ENCODE measurements around the gene CAMSAP3.
"Not testable (repeated sequence)": the region's sequence is repeated elsewhere in the genome, so short reads cannot be mapped to it uniquely, and the experiment has no call there.

The CAMSAP3 gene

DNA sequence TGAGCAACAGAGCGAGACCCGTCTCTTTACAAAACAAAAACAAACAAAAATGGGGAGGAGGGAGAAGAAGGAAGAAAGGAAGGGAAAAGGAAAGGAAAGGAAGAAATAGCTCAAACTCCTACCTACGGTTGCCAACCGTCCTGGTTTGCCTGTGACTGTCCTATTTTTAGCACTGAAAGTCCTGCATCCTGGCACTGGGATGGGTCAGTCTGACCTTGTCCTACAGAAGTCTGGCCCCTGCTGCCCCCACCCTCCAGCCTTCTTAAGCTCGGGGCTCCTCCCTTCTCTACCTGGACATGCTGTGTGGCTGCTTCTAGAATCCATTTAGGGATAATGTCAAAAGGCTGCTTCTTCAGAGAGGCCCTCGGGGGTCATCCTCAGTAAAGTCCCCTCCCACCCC lies 40.0 kb downstream of the CAMSAP3 start:
- no peak for DNase-seq

DNA sequence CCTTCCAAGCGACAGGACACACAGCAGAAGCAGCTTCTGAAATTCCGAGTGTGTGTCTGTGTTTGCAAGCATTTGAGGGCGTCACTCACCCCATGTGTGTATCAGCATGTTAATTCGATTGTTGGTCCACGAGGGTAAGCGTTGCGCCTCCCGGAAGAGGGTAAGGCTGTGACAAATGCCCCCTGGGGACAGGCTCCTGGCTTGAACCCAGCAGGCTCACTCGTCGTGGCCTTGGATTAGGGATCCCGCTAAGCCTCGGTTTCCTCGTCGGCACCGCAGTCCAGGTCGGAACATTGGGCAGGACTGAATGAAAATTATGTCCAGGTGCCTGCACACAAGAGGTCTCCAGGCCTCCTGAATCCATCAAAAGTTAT lies 40.6 kb downstream of the CAMSAP3 start:
- no peak for DNase-seq

DNA sequence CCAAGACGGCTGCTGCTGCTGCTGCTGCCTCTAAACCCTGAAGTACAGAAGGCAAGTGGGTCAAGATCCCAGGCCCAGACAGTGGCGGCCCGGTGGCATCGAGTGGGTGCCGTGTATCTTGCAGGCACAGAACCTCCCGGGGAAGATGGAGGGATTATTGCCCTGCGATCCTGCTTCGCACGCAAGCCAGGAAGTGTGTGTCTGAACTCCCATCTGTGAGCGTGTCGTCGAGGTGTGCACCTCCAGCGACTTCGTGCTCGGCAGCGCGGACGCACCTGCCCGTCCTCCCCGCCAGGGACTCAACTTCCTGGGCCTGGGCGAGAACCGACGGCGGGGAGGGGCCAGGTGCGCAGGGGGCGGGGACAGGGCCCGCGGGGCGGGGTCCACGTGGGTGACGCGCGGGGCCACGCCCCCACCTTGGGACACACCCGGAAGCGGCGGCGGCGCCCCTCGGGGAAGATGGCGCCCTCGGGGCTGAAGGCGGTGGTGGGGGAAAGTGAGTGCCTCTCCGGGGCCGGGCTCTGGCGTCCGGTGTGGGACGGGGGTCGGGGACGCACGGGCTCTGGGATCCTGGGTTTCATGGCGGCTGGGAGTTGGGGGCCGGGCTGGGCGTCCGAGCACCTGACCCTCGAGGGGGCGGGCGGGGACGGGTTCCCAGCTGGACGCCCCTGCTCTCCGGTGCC lies 41.2 kb downstream of the CAMSAP3 start, which contains the start of gene STXBP2:
TSS of gene STXBP2 (plus strand) at position 420 of the 683 bp plus-strand sequence. CDS start at position 460, 40 bp downstream.
- peak; percentile 79 for DNase-seq

- no peak for DNase-seq
Measured at GRCh38 chr19:7637374-7638256, 42.0 kb downstream of the CAMSAP3 start.

DNA sequence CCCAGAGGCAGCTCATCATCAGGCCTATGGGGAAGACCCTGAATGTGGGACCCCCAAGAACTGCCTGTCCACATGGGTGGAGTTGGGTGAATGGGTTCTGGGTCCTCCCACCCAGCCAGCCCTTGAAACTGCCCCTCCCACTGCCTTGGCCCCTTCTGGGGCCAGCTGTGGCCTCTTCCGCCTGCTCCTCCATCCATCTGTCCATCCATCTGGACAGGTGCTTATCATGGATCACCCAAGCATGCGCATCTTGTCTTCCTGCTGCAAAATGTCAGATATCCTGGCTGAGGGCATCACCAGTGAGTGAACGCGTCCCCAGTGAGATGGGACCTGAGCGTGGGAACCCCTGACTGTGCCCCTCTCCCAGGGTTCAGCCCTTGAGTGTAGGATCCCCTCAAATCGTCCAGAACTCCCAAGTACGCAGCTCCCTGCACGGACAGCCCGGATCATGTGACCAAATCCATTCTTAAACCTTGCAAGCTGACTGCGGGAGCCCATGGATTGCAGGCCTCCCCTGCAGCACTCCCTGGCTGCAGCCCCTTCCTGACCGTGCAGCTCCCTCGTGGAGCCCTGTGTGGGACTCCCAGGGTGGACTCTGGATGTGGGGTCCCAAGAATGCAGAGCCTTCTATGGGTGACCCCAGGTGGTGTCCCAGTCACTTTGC lies 43.3 kb downstream of the CAMSAP3 start:
- DNase-seq: no peak

- DNase-seq: no peak
Measured at GRCh38 chr19:7639863-7640348, 44.2 kb downstream of the CAMSAP3 start.

- no peak for DNase-seq
Measured at GRCh38 chr19:7640803-7641202, 45.1 kb downstream of the CAMSAP3 start.

GRCh38 chr19:7641290-7642276 lies 45.9 kb downstream of the CAMSAP3 start:
- DNase-seq: no peak

GRCh38 chr19:7642295-7643030 lies 46.8 kb downstream of the CAMSAP3 start:
- DNase-seq: no peak

DNA sequence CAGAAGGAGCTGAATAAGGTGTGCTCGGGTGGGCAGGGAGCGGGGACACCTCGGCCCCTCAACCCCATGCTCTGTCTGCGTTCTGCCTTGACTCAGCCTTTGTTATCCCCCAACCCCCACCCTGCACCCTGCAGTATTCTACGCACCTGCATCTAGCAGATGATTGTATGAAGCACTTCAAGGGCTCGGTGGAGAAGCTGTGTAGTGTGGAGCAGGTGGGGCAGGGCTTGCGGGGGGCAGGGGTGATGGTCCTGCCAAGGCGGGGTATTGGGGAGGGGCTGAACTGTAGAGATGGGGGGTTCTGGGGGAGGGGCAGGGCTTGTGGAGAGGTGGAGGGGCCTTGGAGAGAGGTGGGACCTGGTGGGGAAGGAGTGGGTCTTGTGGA lies 47.4 kb downstream of the CAMSAP3 start:
- no peak for DNase-seq

DNA sequence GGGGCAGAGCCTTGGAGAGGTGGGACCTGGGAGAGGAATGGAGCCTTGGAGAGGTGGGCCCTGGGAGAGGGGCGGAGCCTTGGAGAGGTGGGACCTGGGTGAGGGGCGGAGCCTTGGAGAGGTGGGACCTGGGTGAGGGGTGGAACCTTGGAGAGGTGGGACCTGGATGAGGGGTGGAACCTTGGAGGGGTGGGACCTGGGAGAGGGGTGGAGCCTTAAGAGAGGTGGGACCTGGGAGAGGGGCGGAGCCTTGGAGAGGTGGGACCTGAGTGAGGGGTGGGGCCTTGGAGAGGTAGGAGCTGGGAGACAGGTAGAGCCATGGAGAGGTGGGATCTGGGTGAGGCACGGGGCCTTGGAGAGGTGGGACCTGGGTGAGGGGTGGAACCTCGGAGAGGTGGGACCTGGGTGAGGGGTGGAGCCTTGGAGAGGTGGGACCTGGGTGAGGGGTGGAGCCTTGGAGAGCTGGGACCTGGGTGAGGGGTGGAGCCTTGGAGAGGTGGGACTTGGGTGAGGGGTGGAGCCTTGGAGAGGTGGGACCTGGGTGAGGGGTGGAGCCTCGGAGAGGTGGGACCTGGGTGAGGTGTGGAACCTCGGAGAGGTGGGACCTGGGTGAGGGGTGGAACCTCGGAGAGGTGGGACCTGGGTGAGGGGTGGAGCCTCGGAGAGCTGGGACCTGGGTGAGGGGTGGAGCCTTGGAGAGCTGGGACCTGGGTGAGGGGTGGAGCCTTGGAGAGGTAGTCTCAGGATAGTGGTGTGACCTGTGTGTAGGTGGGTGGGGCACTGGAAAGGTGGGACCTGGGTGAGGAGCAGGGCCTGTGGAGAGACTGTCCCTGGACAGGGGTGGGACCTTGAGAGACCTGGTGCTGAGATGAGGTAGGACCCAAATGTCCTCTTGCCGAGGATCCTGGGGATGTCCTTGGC lies 48.2 kb downstream of the CAMSAP3 start:
- not testable (repeated sequence) for DNase-seq

GRCh38 chr19:7644550-7644877 lies 48.9 kb downstream of the CAMSAP3 start:
- DNase-seq: no peak

DNA sequence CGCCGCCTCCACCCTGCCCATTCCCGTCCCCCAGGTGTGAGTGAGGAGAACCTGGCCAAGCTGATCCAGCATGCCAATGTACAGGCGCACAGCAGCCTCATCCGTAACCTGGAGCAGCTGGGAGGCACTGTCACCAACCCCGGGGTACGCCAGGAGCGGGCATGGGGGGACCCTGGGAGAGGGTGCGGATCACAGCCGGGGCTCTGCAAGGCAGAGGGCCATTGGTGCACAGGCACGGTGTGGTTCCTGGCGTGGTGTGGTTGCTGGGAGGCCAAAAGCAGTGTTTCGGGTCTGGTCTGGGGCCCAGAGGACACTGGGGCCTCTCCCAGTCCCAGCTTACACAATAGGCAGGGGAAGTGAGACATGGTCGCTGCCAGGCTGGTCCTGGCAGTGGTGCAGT lies 49.5 kb downstream of the CAMSAP3 start:
- DNase-seq: no peak

DNA sequence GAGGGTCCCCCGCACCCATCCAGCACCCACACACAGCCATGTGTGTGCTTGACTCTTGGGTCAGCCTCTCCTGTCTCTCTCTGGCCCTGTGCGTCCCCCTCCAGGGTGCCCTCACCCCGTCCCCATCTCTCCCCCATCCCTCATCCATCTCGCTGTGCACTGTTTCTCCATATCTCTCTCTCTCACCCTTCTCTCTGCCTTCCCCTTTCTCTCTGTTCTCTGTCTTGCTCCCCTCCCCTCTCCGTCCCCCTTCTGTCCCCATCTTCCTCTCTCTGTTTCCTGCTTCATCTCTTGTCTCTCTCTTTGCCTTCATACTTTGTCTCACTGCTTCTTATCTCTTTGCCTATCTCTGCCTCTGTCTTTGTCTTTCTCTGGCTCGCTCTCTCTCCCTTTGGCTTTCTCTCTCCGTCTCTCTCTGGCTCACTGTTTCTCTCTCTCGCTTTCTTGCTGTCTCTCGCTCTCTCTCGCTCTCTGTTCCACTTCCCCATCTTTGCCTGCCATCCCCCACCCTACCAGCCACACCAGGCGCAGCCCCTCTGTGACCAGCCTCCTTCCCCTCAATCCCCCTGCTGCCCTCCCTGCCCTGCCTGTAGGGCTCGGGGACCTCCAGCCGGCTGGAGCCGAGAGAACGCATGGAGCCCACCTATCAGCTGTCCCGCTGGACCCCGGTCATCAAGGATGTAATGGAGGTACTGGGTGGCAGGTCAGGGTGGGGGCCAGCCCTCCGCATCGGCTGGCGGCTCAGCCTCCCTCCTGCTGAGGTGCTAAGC lies 50.2 kb downstream of the CAMSAP3 start:
- DNase-seq: no peak

DNA sequence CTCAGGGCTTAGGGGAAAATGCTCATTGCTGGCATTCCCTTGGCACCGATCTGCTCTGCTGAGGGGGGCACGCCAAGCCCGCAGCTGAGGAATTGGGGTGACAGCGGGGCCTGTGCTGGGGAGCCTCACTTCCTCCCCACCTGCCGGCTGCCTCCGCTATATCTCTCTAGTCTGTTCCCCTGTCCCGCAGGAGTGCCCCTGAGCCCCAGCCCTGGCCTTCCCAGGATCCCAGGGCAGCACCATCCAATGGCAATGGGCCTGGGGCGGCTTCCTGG lies 50.7 kb downstream of the CAMSAP3 start:
- no peak for DNase-seq

- DNase-seq: no peak
Measured at GRCh38 chr19:7647156-7647555, 51.5 kb downstream of the CAMSAP3 start.

DNA sequence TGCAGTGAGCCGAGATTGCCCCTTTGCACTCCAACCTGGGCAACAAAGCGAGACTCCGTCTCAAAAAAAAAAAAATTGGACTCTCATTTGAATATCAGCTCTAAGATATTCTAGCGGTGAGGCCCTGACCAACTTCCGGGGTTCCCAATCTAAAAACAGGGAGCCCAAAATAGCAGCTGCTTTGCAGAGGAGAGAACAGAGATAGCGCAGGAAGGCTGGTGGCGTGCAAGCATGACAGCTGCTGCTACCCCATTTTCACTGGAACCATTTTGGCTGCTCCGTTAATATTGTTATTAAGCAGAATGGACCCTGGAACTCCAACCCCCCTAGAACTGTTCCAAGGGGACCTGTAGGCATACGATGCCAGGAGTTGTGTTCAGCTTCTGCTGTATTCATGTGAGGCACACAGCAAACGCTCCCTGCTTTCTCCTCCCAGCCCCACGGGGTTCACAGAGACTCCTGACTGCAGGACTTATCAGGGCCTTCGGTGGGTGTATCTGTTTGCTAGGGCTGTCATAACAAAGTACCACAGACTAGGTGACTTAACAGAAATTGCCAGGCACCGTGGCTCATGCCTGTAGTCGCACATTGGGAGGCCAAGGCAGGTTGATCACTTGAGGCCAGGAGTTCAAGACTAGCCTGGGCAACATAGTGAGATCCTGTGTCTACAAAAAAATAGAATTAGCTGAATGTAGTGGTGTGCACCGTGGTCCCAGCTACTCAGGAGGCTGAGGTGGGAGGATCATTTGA lies 52.8 kb downstream of the CAMSAP3 start:
- DNase-seq: no peak

DNA sequence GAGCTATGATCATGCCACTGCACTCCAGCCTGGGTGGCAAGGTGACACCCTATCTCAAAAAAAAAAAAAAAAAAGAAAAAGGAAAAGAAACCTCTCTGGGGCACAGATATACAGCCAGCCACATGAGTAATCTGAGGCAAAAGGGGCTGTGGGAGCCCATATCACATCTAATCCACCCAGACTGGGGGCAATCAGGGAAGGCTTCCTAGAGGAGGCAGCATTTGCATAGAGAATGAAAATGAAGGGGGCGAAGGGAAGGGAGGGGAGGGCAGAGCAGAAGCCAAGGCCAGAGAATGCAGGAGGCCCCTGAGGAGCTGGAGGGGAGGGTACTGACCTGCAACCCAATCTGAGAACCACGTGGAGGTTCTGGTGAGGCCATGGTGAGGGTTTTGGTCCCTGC lies 54.5 kb downstream of the CAMSAP3 start:
- DNase-seq: no peak

DNA sequence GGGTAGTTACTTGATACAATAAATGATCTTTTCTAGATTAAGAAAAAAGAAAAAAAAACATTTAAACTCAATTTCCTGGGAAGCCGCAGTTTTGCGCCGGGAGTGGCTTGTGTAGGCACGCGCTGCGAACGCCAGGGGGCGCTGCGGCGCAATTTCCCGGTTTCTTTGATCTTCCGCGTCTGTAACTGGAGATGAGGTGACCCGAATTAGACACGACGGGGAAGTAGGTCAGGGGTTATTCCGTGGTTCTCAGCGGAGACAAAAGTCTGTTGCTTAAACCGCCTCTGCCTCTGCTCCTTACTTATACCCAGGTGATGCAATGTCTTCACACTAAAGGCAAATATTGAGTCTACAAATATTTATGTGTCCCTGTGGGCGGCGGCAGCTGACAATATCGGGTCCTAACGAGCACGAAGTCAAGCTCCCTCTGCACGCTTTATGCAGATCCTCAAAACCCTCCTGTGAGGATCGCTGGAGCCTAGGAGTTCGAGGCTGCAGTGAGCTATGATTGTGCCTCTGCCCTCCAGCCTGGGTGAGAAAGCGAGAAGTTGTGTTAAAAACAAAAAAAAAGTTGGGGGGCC lies 56.5 kb downstream of the CAMSAP3 start:
- peak; percentile 66 for DNase-seq
